Thyroid gland (tissue), 4 donors: Measurements from ENCODE around the gene CGB8. TPM values are rescaled to one million over a fixed set of nuclear protein-coding genes. Genes with fewer than 3 reads are reported as not detected.
"Not testable (repeated sequence)": the region's sequence is repeated elsewhere in the genome, so short reads cannot be mapped to it uniquely, and the experiment has no call there.

ENCODE experiments used
- DNase-seq, 2 donors: peaks; one replicate each; pipeline ENCODE4 v3.0.0-alpha.2; 2019
- H3K27ac ChIP-seq, 3 donors: fragments of 200-600 bp; sonication (generic); 1 replicate in 2 of 3; 2 replicates in 1 of 3; pipeline ENCODE4 v1.5.1; 2016 to 2019; ENCODE audit warnings: mild to moderate bottlenecking in 1 of 3, moderate library complexity in 1 of 3
- H3K27me3 ChIP-seq: fragments of 200-600 bp; sonication (generic); one replicate; pipeline ENCODE4 v1.5.1; 2019
- H3K36me3 ChIP-seq, 2 donors: fragments of 200-600 bp; sonication (generic); one replicate each; pipeline ENCODE4 v1.5.1; 2016 to 2019
- H3K4me1 ChIP-seq, 2 donors: fragments of 200-600 bp; sonication (generic); one replicate each; pipeline ENCODE4 v1.5.1; 2017 to 2019
- H3K4me3 ChIP-seq, 3 donors: fragments of 200-600 bp; sonication (generic); replicated peaks in 1 of 3; 1 replicate in 2 of 3; 2 replicates in 1 of 3; pipeline ENCODE4 v1.5.1; 2016; ENCODE audit warnings: mild to moderate bottlenecking in 1 of 3
- H3K9me3 ChIP-seq: fragments of 200-600 bp; sonication (generic); one replicate; pipeline ENCODE4 v1.5.1; 2017
- POLR2A ChIP-seq, 2 donors: fragments of 450-650 bp; IDR thresholded peaks; one replicate each; pipeline ENCODE4 v1.6.1; 2017; ENCODE audit warnings: antibody characterized with exemption in 2 of 2, mild to moderate bottlenecking in 2 of 2, moderate library complexity in 1 of 2
- WGBS, 2 donors: methylation state at CpG; one replicate each; pipeline ENCODE4 v1.1.5; 2017; 5-methylcytosine and 5-hydroxymethylcytosine counted together
- intact Hi-C: fragments of 100-400 bp; cut with DNase I; formaldehyde crosslinking; loops from one replicate; pipeline ENCODE4 v1.15.1; 2023
- total RNA-seq, 4 donors: library from RNA; depleted of rRNA; stranded (reverse); fragments of >200 nt; gene quantifications; one replicate each; pipeline ENCODE4 v1.2.3, GENCODE V29; 2016
- TF ChIP-seq, protein P1 (sequence below), 6 experiments: fragments of 200-600 bp in 3 of 6; fragments of 450-650 bp in 3 of 6; sonication (generic) in 3 of 6; IDR thresholded peaks; one replicate each; pipeline ENCODE4 v1.5.1; 2016 to 2019; ENCODE audit warnings: antibody characterized with exemption in 6 of 6, mild to moderate bottlenecking in 2 of 6, inconsistent platforms in 1 of 6, moderate library complexity in 1 of 6

Gene CGB8
- total RNA-seq = not detected

DNA sequence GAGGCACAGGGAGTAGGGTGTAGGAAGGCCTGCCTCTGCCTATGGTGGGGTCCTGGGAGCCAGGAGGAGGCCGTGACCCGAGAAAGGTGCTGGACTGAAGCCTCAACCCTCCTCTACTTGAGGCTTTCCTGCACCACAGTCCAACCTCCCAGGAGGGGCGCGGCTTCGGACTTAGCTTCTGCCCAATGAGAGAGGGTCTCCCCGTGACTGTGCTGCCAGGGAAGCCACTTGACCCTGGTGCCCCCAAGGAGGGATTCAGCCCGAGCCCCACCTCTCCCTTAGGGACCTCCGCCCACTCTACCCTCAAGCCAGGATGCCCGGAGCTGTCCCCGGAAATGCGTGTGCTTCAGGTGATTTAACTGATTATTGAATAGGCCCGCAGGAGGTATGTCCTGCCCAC lies at the start of gene CGB8:
Gene CGB8, minus strand, starts transcription at position 101 of the 400 bp plus-strand sequence. CDS start 372 bp downstream, outside the sequence.
- DNase-seq, intact Hi-C loops, H3K27ac ChIP-seq, H3K4me3 ChIP-seq, H3K27me3 ChIP-seq, H3K4me1 ChIP-seq, H3K9me3 ChIP-seq, H3K36me3 ChIP-seq: not testable (repeated sequence)
- 60 to 70% methylated on average over 1 to 10 of the region's 12 CpGs for WGBS, 2 donors

DNA sequence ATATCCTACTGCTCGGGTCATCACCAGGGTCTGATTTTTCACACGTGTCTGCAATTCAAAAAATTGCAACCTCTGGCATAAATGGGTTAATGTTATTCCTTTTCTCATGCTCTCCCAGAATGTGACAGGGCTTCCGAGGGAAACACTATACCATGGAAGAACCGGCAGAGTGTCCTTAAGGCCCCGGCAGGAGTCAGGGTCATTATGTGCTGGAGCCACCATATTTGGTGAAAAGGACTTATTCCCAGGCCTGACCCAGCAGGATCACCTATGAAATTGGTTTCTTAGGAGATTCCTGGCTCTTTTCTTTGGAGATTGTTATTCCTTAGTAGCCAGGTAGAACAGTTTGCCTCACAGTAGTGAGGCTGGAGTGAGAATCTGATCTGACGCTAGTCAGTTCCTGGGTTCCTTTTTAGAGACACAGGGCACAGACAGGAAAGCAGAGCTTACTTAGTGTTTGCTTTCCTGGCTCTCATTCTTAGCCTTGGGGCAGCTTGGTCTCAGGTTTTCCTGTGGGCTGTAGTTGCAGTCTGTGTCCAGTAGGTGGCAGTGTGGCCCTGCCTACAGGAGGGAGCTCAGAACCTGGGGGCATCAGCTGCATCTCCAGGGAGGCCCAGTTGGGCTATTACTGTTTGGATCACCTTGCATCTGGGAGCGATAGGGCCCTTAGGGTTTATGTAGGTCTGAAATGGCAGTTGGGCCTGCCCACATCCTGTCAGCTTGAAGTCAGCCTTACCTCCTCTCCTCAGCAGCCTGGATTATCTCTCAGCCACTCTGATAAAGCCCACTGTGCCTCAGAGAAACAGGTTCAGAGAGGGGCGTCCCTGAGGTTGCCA lies 48.8 kb upstream of the CGB8 start:
- no peak overlapping the region for H3K4me3 ChIP-seq
- H3K36me3 ChIP-seq = peaks cover 58 to 62% of the 10 kb centered on the region in 2 donors
- intact Hi-C loops = loop anchor here (5.0 kb wide), 2 partner anchors 50 to 115 kb away; no protein-coding TSS in a partner anchor
- no peaks in the 10 kb centered on the region for H3K9me3 ChIP-seq
- no peaks in the 10 kb centered on the region for H3K27me3 ChIP-seq
- peak overlapping the region in 1 of 3 donors; percentile 13 for H3K27ac ChIP-seq
- 53 to 58% methylated on average over 8 of the region's 8 CpGs for WGBS, 2 donors
- DNase-seq = peak; percentile 66 to 72
- TF ChIP-seq POLR2A (IDR thresholded peaks at IDR 0.05) = no peak
- TF ChIP-seq, protein P1, sequence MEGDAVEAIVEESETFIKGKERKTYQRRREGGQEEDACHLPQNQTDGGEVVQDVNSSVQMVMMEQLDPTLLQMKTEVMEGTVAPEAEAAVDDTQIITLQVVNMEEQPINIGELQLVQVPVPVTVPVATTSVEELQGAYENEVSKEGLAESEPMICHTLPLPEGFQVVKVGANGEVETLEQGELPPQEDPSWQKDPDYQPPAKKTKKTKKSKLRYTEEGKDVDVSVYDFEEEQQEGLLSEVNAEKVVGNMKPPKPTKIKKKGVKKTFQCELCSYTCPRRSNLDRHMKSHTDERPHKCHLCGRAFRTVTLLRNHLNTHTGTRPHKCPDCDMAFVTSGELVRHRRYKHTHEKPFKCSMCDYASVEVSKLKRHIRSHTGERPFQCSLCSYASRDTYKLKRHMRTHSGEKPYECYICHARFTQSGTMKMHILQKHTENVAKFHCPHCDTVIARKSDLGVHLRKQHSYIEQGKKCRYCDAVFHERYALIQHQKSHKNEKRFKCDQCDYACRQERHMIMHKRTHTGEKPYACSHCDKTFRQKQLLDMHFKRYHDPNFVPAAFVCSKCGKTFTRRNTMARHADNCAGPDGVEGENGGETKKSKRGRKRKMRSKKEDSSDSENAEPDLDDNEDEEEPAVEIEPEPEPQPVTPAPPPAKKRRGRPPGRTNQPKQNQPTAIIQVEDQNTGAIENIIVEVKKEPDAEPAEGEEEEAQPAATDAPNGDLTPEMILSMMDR (IDR thresholded peaks at IDR 0.05) = peak in 5 of 6 experiments; percentile 97 to 98 (median 97)
- peaks cover 8 to 22% of the 10 kb centered on the region in 2 donors for H3K4me1 ChIP-seq

DNA sequence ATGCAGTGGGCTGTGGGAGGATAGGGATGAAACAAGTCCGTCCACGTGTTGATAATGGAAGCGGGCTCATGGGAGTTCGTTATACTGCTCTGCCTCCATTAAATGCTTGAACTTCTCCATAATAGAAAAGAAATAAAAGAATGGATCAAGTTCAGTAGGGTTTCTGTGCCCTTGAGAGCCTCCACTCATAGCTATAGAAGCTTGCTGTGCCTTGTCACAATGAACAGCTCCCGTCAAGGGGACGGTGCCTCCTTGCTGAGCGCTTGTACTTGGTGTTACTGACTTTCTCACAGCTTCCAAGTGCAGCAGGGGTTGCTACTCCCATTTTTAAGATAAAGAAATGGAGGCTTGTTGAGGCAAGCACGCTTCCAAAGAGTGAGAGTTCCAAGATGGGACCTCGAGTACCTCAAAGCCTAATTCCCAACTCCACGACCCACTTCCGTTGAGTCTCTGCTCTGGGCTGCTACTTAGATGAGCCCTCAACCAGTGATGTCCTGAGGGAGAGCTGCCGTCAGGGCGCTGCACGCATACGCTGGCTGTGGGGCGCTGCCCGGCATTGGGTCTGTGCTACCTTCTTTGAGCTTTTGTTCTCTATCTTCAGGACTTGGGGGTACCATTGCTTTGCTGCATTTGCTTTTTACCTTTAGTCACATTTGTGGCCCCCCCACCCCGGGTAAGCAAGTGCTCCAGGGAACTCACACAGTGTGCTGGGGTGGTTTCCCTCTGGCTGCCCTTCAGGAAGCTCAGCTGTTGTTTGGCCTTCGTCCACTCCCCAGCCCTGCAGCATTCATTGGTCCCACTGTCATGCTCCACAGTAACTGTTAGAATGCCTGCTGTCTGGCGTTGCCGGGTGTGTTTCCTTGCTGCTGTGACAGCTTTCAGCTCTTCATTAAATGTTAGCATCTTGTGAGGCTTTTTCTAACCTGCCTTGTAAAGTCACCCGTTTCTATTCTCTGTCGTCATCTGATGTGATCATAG lies 45.9 kb upstream of the CGB8 start:
- TF ChIP-seq, protein P1 (IDR thresholded peaks at IDR 0.05) = no peak
- no peak for TF ChIP-seq POLR2A (IDR thresholded peaks at IDR 0.05)
- Histone ChIP-seq H3K4me1 (peaks cover 8 to 22% of the 10 kb centered on the region in 2 donors), H3K36me3 (peaks cover 61 to 64% of the 10 kb centered on the region in 2 donors), H3K27ac (no peak overlapping the region), H3K9me3 (no peaks in the 10 kb centered on the region), H3K4me3 (no peak overlapping the region), H3K27me3 (no peaks in the 10 kb centered on the region)
- intact Hi-C loops = loop anchor here (5.0 kb wide), 2 partner anchors 53 to 118 kb away; no protein-coding TSS in a partner anchor
- no peak for DNase-seq
- 81 to 82% methylated on average over 22 to 23 of the region's 23 CpGs for WGBS, 2 donors

DNA sequence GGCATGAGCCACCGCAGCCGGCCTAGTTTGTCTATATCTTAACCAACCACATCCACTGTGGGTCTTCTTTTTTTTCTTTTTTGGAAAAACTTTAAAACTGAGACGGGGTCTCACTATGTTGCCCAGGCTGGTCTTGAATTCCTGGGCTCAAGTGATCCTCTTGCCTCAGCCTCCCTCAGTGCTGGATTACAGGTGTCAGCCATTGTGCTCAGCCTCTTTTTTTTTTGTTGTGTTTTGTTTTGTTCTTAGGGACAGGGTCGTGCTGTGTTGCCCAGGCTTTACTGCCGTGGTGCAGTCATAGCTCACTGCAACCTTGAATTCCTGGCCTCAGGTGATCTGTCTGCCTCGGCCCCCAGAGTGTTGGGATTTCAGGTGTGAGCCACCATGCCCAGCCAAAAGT lies 43.8 kb upstream of the CGB8 start:
- Histone ChIP-seq H3K27me3 (no peaks in the 10 kb centered on the region), H3K36me3 (peaks cover 46 to 55% of the 10 kb centered on the region in 2 donors), H3K9me3 (no peaks in the 10 kb centered on the region), H3K27ac (no peak overlapping the region), H3K4me1 (peaks cover 0 to 8% of the 10 kb centered on the region in 2 donors), H3K4me3 (no peak overlapping the region)
- intact Hi-C loops = no loop called here
- 92 to 95% methylated on average over 6 of the region's 6 CpGs for WGBS, 2 donors
- TF ChIP-seq, protein P1 (IDR thresholded peaks at IDR 0.05) = no peak
- no peak for TF ChIP-seq POLR2A (IDR thresholded peaks at IDR 0.05)
- no peak for DNase-seq

DNA sequence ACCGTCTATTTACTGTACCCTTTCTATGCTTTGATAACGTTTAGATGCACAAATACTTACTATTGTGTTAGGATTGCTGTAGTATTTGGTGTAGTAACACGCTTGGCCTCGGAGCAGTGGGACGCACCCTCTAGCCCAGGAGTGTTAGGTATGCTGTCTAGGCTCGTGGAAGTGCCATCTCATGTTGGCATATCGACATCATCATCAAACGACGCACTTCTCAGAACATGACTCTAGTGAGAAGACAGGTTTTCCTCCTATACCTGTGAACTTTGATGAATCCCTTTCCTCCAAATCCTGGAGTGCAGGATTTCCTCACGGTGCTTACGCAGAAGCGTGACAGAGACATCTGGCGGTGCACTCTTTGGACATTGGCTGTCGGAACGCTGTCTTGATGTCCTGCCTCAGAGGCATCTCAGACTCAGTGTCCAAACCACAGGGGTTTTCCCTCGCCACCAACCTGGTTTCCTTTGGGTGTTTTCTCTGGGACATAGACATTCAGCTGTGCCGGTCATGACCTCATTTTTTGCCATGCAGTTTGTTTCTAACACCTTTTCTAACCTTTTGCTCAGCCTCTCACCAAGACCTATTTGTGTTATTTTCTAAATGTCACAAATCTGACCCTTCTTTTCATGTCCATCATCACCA lies 42.6 kb upstream of the CGB8 start:
- TF ChIP-seq, protein P1 (IDR thresholded peaks at IDR 0.05) = no peak
- no peak for TF ChIP-seq POLR2A (IDR thresholded peaks at IDR 0.05)
- no peak for DNase-seq
- Histone ChIP-seq H3K9me3 (no peaks in the 10 kb centered on the region), H3K4me3 (no peak overlapping the region), H3K36me3 (peaks cover 46 to 48% of the 10 kb centered on the region in 2 donors), H3K4me1 (peaks cover 9 to 17% of the 10 kb centered on the region in 2 donors), H3K27ac (no peak overlapping the region), H3K27me3 (no peaks in the 10 kb centered on the region)
- 93 to 95% methylated on average over 17 of the region's 17 CpGs for WGBS, 2 donors
- intact Hi-C loops = no loop called here
